Amniotic stem cell (primary cell): Measurements from ENCODE around the gene TMEM51.

Experiments used
- DNase-seq: peaks from one replicate; lab custom pipeline; 2025; lab: John Stamatoyannopoulos, UW

The TMEM51 gene

GRCh38 chr1:15218287-15219279 lies 65.0 kb downstream of the TMEM51 start:
- DNase-seq, result no peak

GRCh38 chr1:15219280-15220023 lies 65.9 kb downstream of the TMEM51 start:
- DNase-seq, result no peak

GRCh38 chr1:15220024-15220392 lies 66.5 kb downstream of the TMEM51 start:
- DNase-seq, result no peak

GRCh38 chr1:15220825-15221431 lies 67.4 kb downstream of the TMEM51 start:
- DNase-seq, result no peak

GRCh38 chr1:15222653-15223303 lies 69.2 kb downstream of the TMEM51 start:
- no peak for DNase-seq

GRCh38 chr1:15224259-15224869 lies 70.8 kb downstream of the TMEM51 start:
- DNase-seq, result no peak

GRCh38 chr1:15224974-15225373 lies 71.4 kb downstream of the TMEM51 start:
- no peak for DNase-seq

GRCh38 chr1:15225461-15225860 lies 71.9 kb downstream of the TMEM51 start:
- no peak for DNase-seq

- DNase-seq, result no peak
Observed at GRCh38 chr1:15226388-15227255, 73.1 kb downstream of the TMEM51 start.

- no peak for DNase-seq
Observed at GRCh38 chr1:15229707-15230131, 76.2 kb downstream of the TMEM51 start.

- DNase-seq, result no peak
Observed at GRCh38 chr1:15231714-15232201, 78.2 kb downstream of the TMEM51 start.

GRCh38 chr1:15233689-15234088 lies 80.1 kb downstream of the TMEM51 start:
- DNase-seq, result no peak

- DNase-seq, result no peak
Observed at GRCh38 chr1:15236321-15236721, 82.8 kb downstream of the TMEM51 start.

GRCh38 chr1:15236746-15237145 lies 83.2 kb downstream of the TMEM51 start:
- no peak for DNase-seq

GRCh38 chr1:15238789-15239188 lies 85.2 kb downstream of the TMEM51 start:
- no peak for DNase-seq

- DNase-seq, result no peak
Observed at GRCh38 chr1:15242766-15243165, 89.2 kb downstream of the TMEM51 start.

- DNase-seq, result no peak
Observed at GRCh38 chr1:15243275-15244043, 89.9 kb downstream of the TMEM51 start.

- DNase-seq, result no peak
Observed at GRCh38 chr1:15244813-15245212, 91.3 kb downstream of the TMEM51 start.

- DNase-seq, result no peak
Observed at GRCh38 chr1:15245593-15246360, 92.2 kb downstream of the TMEM51 start.
